ENCODE measurements around the gene RAD54L. TPM values are rescaled to one million over a fixed set of nuclear protein-coding genes. Genes with fewer than 3 reads are reported as not detected.
"Not testable (repeated sequence)": the region's sequence is repeated elsewhere in the genome, so short reads cannot be mapped to it uniquely, and the experiment has no call there.

The RAD54L gene
- total RNA-seq, 1 donor from 2014 or later: 22.9 TPM

DNA sequence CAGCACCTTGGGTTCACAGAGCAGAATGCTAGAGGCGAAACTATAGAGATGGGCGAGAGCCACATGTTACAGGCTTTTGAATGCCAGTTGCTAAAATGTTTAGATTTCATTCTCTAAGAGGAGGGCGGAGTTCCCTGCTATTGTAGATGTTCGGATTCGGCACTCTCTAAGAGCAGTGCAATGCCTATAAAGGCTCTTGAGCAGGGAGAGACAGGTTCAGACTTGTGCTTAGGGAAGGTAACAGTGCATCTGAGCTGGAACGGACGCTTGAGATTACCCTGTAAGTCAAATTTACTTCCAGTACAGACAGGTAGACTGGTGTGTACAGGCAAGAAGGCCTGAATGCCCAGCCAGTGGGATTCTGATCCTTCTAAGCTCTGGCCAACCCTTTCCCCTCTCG is 29.1 kb upstream of the RAD54L start:
- no peak for DNase-seq (ENCODE audit: extremely low spot score, unreplicated experiment)
- no peaks in the 10 kb centered on the region for H3K27me3 Mint-ChIP-seq
- H3K4me1 Mint-ChIP-seq (ENCODE audit: unreplicated experiment): peaks cover 10% of the 10 kb centered on the region
- H3K9me3 Mint-ChIP-seq: no peaks in the 10 kb centered on the region
- H3K36me3 Mint-ChIP-seq: no peaks in the 10 kb centered on the region
- peak overlapping the region; percentile 65 for H3K27ac Mint-ChIP-seq
- H3K4me3 Mint-ChIP-seq: no peak overlapping the region
- no peak for TF ChIP-seq CTCF (conservative IDR thresholded peaks at IDR 0.05)

DNA sequence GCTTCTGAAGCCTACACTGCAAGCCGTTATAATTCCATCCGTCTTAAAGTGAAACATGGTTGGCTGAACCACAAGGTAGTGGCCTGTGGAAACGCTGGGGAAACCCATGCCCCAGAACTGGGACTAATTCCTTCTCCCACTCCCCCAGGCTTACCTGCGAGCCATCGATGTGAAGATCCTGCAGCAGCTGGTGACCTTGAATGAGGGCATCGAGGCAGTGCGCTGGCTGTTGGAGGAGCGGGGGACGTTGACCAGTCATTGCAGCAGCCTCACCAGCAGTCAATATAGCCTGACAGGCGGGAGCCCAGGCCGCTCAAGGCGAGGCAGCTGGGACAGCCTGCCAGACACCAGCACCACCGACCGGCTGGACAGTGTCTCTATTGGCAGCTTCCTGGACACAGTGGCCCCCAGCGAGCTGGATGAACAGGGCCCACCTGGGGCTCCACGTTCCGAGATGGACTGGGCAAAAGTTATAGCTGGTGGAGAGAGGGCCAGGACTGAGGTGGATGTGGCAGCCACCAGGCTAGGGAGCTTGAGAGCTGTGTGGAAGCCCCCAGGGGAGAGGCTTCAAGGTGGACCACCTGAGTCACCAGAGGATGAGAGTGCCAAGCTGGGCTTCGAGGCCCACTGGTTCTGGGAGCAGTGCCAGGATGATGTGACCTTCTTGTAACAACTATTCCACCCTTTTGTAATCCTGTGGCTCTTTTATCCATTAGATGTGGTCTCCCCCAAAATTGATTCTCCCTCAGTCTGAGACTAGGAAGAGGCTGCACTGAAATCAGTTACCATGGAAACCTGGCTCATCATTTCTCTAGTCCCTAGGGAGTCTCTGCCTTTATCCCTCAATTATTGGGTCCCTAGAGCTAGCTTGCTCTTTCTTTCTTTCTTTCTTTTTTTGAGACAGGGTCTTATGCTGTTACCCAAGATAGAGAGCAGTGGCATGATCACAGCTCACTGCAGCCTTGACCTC is 27.7 kb upstream of the RAD54L start:
- no peak for DNase-seq (ENCODE audit: extremely low spot score, unreplicated experiment)
- Mint-ChIP-seq H3K36me3 (no peaks in the 10 kb centered on the region), H3K4me1 (ENCODE audit: unreplicated experiment) (peaks cover 15% of the 10 kb centered on the region), H3K4me3 (no peak overlapping the region), H3K9me3 (no peaks in the 10 kb centered on the region), H3K27me3 (no peaks in the 10 kb centered on the region), H3K27ac (no peak overlapping the region)
- no peak for TF ChIP-seq CTCF (conservative IDR thresholded peaks at IDR 0.05)

- no peak for TF ChIP-seq CTCF (conservative IDR thresholded peaks at IDR 0.05)
- DNase-seq (ENCODE audit: extremely low spot score, unreplicated experiment): no peak
- no peaks in the 10 kb centered on the region for H3K9me3 Mint-ChIP-seq
- H3K27me3 Mint-ChIP-seq: no peaks in the 10 kb centered on the region
- H3K36me3 Mint-ChIP-seq: no peaks in the 10 kb centered on the region
- H3K27ac Mint-ChIP-seq: no peak overlapping the region
- H3K4me1 Mint-ChIP-seq (ENCODE audit: unreplicated experiment): peaks cover 15% of the 10 kb centered on the region
- no peak overlapping the region for H3K4me3 Mint-ChIP-seq
Measured at GRCh38 chr1:46220808-46221207, 26.8 kb upstream of the RAD54L start.

DNA sequence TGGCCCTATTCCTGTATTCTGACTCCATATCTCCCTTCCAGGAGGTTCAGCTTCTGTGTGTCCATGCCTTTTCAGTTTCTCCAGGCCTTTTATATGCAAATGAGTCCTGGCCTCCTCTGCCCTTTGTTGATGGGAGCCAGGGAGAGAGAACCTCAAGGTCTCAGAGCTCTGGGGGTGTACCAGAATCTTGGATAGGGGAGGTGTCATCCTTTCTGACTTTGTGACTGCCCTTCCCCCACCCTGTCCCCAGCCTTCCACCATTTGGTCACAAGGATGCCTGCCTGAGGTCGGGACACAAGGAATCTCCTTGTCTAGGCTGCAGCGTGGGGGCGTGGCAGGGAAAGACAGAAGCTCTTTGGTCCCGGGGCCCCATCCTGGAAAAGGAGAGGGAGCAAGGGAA is 25.8 kb upstream of the RAD54L start:
- TF ChIP-seq CTCF (conservative IDR thresholded peaks at IDR 0.05): no peak
- Mint-ChIP-seq H3K4me1 (ENCODE audit: unreplicated experiment) (peaks cover 15% of the 10 kb centered on the region), H3K4me3 (no peak overlapping the region), H3K9me3 (no peaks in the 10 kb centered on the region), H3K36me3 (no peaks in the 10 kb centered on the region), H3K27me3 (no peaks in the 10 kb centered on the region), H3K27ac (no peak overlapping the region)
- no peak for DNase-seq (ENCODE audit: extremely low spot score, unreplicated experiment)

DNA sequence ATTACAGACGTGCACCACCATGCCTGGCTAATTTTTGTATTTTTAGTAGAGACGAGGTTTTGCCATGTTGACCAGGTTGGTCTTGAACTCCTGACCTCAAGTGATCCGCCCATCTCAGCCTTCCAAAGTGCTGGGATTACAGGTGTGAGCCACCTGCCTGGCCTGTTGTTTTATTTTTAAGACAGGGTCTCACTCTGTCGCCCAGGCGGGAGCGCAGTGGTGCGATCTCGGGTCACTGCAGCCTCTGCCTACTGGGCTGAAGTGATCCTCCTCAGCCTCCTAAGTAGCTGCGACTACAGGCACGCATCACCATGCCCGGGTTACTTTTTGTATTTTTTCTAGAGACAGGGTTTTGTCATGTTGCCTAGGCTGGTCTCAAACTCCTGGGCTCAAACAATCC is 24.5 kb upstream of the RAD54L start:
- not testable (repeated sequence) for H3K9me3 Mint-ChIP-seq; DNase-seq (ENCODE audit: extremely low spot score, unreplicated experiment); H3K27me3 Mint-ChIP-seq; H3K36me3 Mint-ChIP-seq; H3K27ac Mint-ChIP-seq; H3K4me3 Mint-ChIP-seq
- peaks cover 15% of the 10 kb centered on the region for H3K4me1 Mint-ChIP-seq (ENCODE audit: unreplicated experiment)

DNA sequence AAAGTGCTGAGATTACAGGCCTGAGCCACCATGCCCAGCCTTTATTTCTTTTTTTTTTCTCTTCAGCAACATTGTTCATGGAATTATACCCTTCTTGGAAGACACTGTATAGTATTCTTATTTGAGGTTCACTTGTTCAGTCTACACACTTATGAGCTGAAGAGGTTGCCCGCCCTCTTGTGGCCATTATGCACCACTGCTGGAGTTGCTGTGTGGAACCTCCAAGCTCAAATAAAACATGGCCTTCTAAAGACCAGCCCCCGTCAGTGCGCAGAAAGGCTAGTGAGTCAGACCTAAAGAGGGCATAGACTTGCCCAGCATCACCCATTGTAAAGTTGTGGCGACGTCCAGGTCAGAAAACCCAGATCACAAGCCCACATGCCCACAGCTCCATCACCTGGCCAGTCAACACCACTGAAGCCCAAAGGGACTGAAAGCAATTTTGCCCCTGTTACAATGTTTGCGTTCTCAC is 24.1 kb upstream of the RAD54L start:
- H3K27me3 Mint-ChIP-seq: no peaks in the 10 kb centered on the region
- H3K9me3 Mint-ChIP-seq: no peaks in the 10 kb centered on the region
- H3K36me3 Mint-ChIP-seq: no peaks in the 10 kb centered on the region
- TF ChIP-seq CTCF (conservative IDR thresholded peaks at IDR 0.05): peak; percentile 95
- DNase-seq (ENCODE audit: extremely low spot score, unreplicated experiment): no peak
- H3K27ac Mint-ChIP-seq: no peak overlapping the region
- H3K4me1 Mint-ChIP-seq (ENCODE audit: unreplicated experiment): peaks cover 15% of the 10 kb centered on the region
- H3K4me3 Mint-ChIP-seq: no peak overlapping the region

All from type B pancreatic cell (in vitro differentiated cells).